B cell (primary cell): ENCODE results near the gene NCK2.

ENCODE experiments used
- EZH2 ChIP-seq: IDR thresholded peaks from 2 replicates; pipeline ENCODE4 v1.6.1; 2012; ENCODE audit warnings: borderline replicate concordance, low read depth, mild to moderate bottlenecking, moderate library complexity, low read length; ENCODE audit not compliant: insufficient read depth, poor library complexity, severe bottlenecking
- TF ChIP-seq, protein P1 (sequence below): fragments of 200-600 bp; IDR thresholded peaks from one replicate; pipeline ENCODE4 v1.8.0; 2022; ENCODE audit warnings: antibody characterized with exemption, mild to moderate bottlenecking

GRCh38 chr2:105840933-105841332 lies 96.2 kb downstream of the NCK2 start:
- TF ChIP-seq EZH2 = no peak
- TF ChIP-seq, protein P1, sequence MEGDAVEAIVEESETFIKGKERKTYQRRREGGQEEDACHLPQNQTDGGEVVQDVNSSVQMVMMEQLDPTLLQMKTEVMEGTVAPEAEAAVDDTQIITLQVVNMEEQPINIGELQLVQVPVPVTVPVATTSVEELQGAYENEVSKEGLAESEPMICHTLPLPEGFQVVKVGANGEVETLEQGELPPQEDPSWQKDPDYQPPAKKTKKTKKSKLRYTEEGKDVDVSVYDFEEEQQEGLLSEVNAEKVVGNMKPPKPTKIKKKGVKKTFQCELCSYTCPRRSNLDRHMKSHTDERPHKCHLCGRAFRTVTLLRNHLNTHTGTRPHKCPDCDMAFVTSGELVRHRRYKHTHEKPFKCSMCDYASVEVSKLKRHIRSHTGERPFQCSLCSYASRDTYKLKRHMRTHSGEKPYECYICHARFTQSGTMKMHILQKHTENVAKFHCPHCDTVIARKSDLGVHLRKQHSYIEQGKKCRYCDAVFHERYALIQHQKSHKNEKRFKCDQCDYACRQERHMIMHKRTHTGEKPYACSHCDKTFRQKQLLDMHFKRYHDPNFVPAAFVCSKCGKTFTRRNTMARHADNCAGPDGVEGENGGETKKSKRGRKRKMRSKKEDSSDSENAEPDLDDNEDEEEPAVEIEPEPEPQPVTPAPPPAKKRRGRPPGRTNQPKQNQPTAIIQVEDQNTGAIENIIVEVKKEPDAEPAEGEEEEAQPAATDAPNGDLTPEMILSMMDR = no peak
